Measurements from ENCODE around the gene JAML. TPM values are rescaled to one million over a fixed set of nuclear protein-coding genes. Genes with fewer than 3 reads are reported as not detected.

JAML gene
- total RNA-seq, 1 experiment from 2014 or later = not detected

- Histone ChIP-seq H3K9me3 (replicated peaks) (no peaks in the 10 kb centered on the region), H3K27me3 (no peaks in the 10 kb centered on the region), H3K27ac (peak overlapping the region; percentile 24), H3K36me3 (no peaks in the 10 kb centered on the region), H3K4me3 (no peak overlapping the region), H3K4me1 (peaks cover 11% of the 10 kb centered on the region)
- peak in 1 of 2 experiments; percentile 36 for DNase-seq
Observed at GRCh38 chr11:118214210-118214914, 10.4 kb downstream of the JAML start.

- Histone ChIP-seq H3K4me3 (no peak overlapping the region), H3K9me3 (replicated peaks) (no peaks in the 10 kb centered on the region), H3K4me1 (peaks cover 11% of the 10 kb centered on the region), H3K27ac (no peak overlapping the region; the same call in 1 of the 2 replicates), H3K36me3 (no peaks in the 10 kb centered on the region), H3K27me3 (no peaks in the 10 kb centered on the region)
- DNase-seq = no peak
Observed at GRCh38 chr11:118213781-118214180, 11.0 kb downstream of the JAML start.

- no peaks in the 10 kb centered on the region for H3K9me3 ChIP-seq (replicated peaks)
- H3K4me1 ChIP-seq = peaks cover 11% of the 10 kb centered on the region
- no peaks in the 10 kb centered on the region for H3K36me3 ChIP-seq
- no peak for DNase-seq
- H3K27me3 ChIP-seq = no peaks in the 10 kb centered on the region
- no peak overlapping the region for H3K4me3 ChIP-seq
- H3K27ac ChIP-seq = no peak overlapping the region
Observed at GRCh38 chr11:118213201-118213600, 11.6 kb downstream of the JAML start.

GRCh38 chr11:118212781-118213191 lies 12.0 kb downstream of the JAML start:
- Histone ChIP-seq H3K27ac (no peak overlapping the region), H3K36me3 (no peaks in the 10 kb centered on the region), H3K4me3 (no peak overlapping the region), H3K27me3 (no peaks in the 10 kb centered on the region), H3K4me1 (peaks cover 11% of the 10 kb centered on the region), H3K9me3 (replicated peaks) (no peaks in the 10 kb centered on the region)
- no peak for DNase-seq

GRCh38 chr11:118212131-118212725 lies 12.6 kb downstream of the JAML start:
- Histone ChIP-seq H3K27ac (no peak overlapping the region), H3K9me3 (replicated peaks) (no peaks in the 10 kb centered on the region), H3K27me3 (no peaks in the 10 kb centered on the region), H3K4me3 (no peak overlapping the region), H3K4me1 (peaks cover 11% of the 10 kb centered on the region), H3K36me3 (no peaks in the 10 kb centered on the region)
- DNase-seq = no peak

DNA sequence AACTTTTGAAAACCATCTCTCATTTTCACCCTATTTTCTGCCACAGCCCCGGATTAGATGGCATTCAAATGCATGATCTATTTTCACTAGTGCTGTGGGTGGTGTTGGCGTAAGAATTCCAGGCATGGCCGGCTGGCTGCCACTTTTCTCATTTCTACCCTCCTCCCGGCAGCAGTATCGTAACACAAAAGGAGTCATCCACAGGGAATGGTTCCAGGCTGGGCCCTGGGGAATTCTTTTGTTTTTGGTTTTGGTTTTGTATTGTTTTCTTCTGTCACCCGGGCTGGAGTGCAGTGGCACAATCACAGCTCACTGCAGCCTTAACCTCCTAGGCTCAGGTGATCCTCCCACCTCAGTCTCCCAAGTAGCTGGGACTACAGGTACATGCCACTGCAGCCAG lies 13.8 kb downstream of the JAML start:
- no peaks in the 10 kb centered on the region for H3K27me3 ChIP-seq
- no peak overlapping the region for H3K27ac ChIP-seq
- no peaks in the 10 kb centered on the region for H3K36me3 ChIP-seq
- peaks cover 11% of the 10 kb centered on the region for H3K4me1 ChIP-seq
- H3K4me3 ChIP-seq = no peak overlapping the region
- no peaks in the 10 kb centered on the region for H3K9me3 ChIP-seq (replicated peaks)
- DNase-seq = no peak

DNA sequence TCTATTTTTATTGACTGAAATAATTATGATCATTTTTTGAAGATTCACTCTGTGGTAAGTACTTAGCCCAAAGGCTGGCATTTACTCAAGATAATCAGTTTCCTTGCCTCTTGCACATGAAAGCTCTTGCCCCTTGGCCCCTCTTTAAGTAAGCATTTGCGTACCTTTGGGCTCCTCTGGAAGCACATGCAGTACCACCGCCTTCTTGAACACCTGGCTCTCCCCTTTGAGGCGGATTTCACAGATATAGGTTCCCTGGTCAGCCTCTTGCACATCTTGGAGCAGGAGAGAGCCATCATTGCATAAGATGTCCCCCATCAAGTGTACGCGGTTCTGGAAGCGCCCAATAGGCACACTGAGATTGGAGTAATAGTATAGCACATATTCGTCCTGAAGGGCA lies 14.5 kb downstream of the JAML start:
- Histone ChIP-seq H3K27me3 (no peaks in the 10 kb centered on the region), H3K4me1 (peaks cover 11% of the 10 kb centered on the region), H3K4me3 (no peak overlapping the region), H3K36me3 (no peaks in the 10 kb centered on the region), H3K27ac (no peak overlapping the region), H3K9me3 (replicated peaks) (no peaks in the 10 kb centered on the region)
- DNase-seq = no peak

- no peaks in the 10 kb centered on the region for H3K9me3 ChIP-seq (replicated peaks)
- H3K36me3 ChIP-seq = no peaks in the 10 kb centered on the region
- no peak for DNase-seq
- peaks cover 3% of the 10 kb centered on the region for H3K4me1 ChIP-seq
- H3K27ac ChIP-seq = no peak overlapping the region
- no peaks in the 10 kb centered on the region for H3K27me3 ChIP-seq
- no peak overlapping the region for H3K4me3 ChIP-seq
Observed at GRCh38 chr11:118209033-118209432, 15.8 kb downstream of the JAML start.

DNA sequence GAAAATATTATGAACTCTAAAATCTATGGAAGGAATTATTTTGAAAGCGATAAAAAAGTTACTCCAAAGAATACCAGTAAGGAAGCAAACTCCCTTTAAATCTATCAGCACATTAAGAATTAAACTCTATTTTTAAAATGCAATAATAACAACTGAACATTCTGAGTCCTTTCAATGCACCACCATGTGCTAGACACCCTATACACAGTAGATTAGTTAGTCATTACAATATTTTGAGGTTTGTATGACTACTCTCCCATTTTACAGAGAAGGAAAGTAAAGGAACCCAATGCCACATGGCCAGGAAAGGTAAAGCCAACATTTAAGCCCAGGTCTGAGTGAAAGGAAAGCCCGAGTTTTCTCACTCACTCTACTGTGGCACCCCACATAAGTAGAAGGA lies 17.7 kb downstream of the JAML start:
- Histone ChIP-seq H3K27me3 (no peaks in the 10 kb centered on the region), H3K4me1 (no peaks in the 10 kb centered on the region), H3K9me3 (replicated peaks) (no peaks in the 10 kb centered on the region), H3K4me3 (no peak overlapping the region), H3K36me3 (no peaks in the 10 kb centered on the region), H3K27ac (no peak overlapping the region)
- DNase-seq = no peak

DNA sequence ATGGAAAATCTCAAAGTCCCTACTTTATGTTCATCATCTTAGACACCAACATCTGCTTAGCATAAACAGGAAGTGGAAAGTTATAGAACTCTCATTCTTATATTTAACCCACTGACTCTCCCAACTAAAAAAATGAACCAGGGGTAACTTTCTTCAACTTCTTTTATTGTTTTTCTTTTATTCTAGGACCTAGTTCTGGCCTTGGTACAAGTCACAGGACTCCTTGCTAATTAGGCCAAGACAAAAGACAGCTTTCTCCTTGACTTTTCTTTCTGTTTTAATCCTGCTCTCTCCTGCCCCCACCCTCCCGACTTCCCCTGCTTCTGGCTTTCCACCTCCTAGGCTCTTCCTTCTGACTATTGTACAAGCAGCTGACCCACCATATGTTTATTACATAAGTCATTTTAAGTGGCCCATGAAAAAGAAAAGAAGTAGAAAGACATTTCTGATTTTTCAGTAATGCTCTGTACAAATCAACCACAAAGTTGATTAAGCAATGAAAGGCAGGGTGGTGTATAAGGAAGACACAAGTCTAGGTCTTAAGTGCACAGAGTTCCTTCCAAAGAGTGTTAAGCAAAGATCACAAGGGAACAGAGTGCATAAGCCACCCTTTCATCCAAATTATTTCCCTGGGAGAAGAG lies 18.3 kb downstream of the JAML start:
- Histone ChIP-seq H3K36me3 (no peaks in the 10 kb centered on the region), H3K27ac (no peak overlapping the region), H3K27me3 (no peaks in the 10 kb centered on the region), H3K4me1 (no peaks in the 10 kb centered on the region), H3K4me3 (no peak overlapping the region), H3K9me3 (replicated peaks) (no peaks in the 10 kb centered on the region)
- no peak for DNase-seq

DNA sequence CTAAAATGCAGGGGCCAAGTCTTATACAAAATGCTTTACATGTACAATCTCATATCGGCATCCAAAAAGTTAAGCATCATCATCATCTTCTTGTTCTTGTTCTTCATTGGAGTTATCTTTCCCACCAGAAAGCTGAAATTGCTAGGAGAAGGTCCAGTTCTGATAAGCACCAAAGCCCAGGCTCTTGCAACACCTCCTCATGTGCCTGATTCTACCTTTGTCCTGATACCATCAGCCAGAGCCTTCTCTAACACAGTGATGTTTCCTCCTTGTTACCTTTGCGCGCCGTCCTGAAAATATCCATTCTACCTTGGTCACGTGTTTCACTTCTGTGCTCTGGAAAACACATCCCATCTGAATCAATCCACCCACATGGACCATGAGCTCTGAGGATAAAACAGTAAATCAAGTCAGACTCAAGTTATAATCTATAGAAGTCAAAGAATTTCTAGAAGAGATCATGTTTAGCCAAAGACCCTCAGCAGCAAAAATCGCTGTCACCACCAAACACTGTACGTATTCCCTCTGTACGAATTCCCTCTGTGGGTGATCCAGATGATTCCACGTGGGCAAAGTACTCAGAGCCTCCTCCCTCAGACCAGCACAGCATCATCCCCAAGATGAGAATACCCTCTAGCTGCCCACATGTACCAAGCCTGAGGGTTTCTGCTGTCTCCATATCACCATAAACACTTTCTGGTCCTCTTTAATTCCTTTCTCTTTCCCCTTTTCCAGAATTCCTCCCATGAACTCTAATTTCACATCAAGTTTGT lies 19.0 kb downstream of the JAML start:
- no peaks in the 10 kb centered on the region for H3K27me3 ChIP-seq

DNA sequence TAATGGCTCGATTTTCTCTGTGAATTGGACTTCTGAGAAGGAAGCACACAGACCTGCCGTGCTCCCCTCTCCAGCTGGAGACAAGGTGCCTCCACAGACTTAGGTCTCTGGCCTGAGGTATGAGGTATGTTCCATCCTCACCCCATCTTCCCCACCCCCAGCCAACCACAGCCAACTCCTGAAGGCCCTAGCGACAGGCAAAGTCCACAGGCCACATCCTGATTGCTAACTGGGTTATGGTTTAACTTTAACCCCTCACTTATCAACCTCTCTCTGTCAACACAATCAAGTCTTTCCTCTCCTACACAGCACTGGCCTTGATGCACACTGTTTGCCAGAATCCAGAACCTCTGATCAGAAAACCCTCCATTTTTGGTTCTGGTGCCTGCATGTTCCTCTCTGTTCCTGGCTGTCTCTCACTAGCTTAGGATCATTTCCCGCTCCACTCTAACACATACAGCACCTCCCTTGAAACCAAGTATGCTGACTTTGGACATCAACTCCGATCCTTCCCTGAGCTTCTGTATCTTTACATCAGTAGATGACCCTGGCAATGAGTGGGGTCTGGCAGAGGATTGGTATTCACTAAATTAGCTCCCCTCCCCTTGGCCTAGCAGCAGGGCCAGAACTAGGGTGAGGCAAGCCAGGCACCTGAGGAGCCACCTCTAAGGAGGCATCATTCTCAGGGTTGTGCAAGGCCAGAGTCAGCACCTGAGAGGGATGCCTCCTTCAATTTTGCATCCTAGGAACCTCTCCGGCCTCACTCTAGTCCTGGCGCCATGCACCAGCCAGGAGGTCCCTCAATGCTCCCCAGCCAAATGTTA lies 22.0 kb downstream of the JAML start:
- Histone ChIP-seq H3K4me1 (no peaks in the 10 kb centered on the region), H3K9me3 (replicated peaks) (no peaks in the 10 kb centered on the region), H3K36me3 (no peaks in the 10 kb centered on the region), H3K27ac (no peak overlapping the region), H3K4me3 (no peak overlapping the region), H3K27me3 (no peaks in the 10 kb centered on the region)
- no peak for DNase-seq

More for the DNA sequence above, 19.0 kb downstream of the JAML start:
- H3K9me3 ChIP-seq (replicated peaks) = no peaks in the 10 kb centered on the region
- no peak overlapping the region for H3K27ac ChIP-seq
- no peak overlapping the region for H3K4me3 ChIP-seq
- no peaks in the 10 kb centered on the region for H3K4me1 ChIP-seq
- no peak for DNase-seq
- no peaks in the 10 kb centered on the region for H3K36me3 ChIP-seq

DNA sequence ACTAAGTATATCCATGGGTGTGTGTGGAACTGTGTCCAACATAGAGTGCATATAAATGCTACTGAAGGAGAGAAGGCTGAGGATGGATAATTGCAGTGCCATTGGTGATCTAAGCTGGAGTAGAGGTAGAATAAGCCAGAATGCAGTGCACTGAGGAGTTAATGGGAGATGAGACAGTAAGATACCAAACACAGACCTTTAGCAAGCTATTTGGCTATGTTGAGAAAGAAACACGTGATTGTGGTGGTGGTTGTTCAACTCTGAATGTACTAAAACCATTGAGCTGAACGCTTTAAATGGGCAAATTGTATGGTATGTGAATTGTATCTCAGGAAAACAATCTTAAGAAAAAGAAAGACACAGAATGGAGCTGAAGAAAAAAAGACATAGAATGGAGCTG lies 22.8 kb downstream of the JAML start:
- Histone ChIP-seq H3K27me3 (no peaks in the 10 kb centered on the region), H3K27ac (no peak overlapping the region)
- DNase-seq = no peak

DNA sequence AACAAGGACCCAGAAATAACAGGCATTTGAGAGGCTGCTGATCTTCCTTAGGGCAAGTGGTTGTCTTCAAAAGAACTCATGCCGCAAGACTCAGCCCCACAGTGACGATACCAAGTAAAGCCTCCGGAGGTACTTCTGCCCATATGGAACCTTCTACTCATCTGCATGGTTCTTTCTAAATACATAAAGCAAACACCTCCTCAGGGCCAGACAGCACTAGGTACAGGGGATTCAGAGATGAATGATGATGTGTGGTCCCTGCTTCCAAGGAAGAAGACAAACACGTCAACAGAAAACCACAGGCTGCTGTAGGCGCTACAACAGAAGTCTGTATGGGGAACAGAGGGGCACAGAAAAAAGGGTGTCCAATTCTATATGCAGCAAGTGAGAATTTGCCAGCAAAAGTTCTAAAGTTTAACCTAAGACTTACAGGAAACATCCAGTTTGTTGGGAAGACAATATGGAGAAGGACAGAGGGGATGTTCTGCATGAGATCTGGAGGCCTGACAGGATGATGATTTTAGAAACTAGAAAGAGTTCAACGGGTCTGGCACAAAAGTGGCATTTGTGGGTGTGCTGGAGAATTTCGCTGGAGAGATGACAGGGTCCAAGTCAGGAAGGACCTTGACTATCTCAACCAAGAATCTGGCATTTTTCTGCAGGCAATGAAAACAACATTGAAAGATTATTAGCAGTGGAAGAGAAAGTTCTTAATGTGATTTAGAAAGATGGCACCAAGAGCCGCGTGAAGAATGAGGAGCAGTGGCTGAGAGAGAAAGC lies 23.7 kb downstream of the JAML start:
- no peak for DNase-seq
- Histone ChIP-seq H3K36me3 (no peaks in the 10 kb centered on the region), H3K9me3 (replicated peaks) (no peaks in the 10 kb centered on the region), H3K4me3 (no peak overlapping the region), H3K27ac (no peak overlapping the region), H3K4me1 (no peaks in the 10 kb centered on the region), H3K27me3 (no peaks in the 10 kb centered on the region)

More for the DNA sequence above, 22.8 kb downstream of the JAML start:
- no peaks in the 10 kb centered on the region for H3K4me1 ChIP-seq
- no peaks in the 10 kb centered on the region for H3K36me3 ChIP-seq
- no peaks in the 10 kb centered on the region for H3K9me3 ChIP-seq (replicated peaks)
- H3K4me3 ChIP-seq = no peak overlapping the region

Data from SJCRH30 (cell line).